HepG2 (cell line): ENCODE data around the gene YJEFN3. TPM values are rescaled to one million over a fixed set of nuclear protein-coding genes. Genes with fewer than 3 reads are reported as not detected.

ENCODE experiments used
- ATAC-seq: fragments of 200-7000 bp; cut with Tn5 transposase; 3 replicates; pipeline ENCODE4 v1.9.1; 2020; ENCODE audit warnings: mild to moderate bottlenecking, moderate library complexity
- BruUV-seq: library from RNA; stranded (reverse); fragments of 400-500 nt; replicated peaks from 2 replicates; lab custom pipeline; 2021; lab: Mats Ljungman, UMichigan
- CTCF ChIA-PET: fragments of 300-600 bp; formaldehyde crosslinking; extraction: SDS; loops from one replicate; lab custom pipeline; 2021; ENCODE audit warnings: low total read pairs, inconsistent platforms, low intra/inter-chr PET ratio; lab: Yijun Ruan, JAX
- POLR2A ChIA-PET: fragments of 350-600 bp; sonication (Branson Sonifier 250); formaldehyde crosslinking; loops from one replicate; lab custom pipeline; 2020; ENCODE audit warnings: antibody characterized with exemption, inconsistent platforms; lab: Yijun Ruan, JAX
- DNase-seq: peaks from one replicate; pipeline ENCODE4 v3.0.0-alpha.2; 2015; ENCODE audit warnings: low spot score
- FAIRE-seq: peaks from 3 replicates; lab custom pipeline; 2011; peaks lifted over from hg19 to GRCh38; lab: Jason Lieb, UNC
- H2AFZ ChIP-seq: one replicate; pipeline ENCODE4 v1.6.1; 2011; ENCODE audit warnings: low read length, inconsistent platforms
- H3K27ac ChIP-seq: fragments of 300-600 bp; 3 replicates; pipeline ENCODE4 v1.8.0; 2011; ENCODE audit warnings: mixed run types, mild to moderate bottlenecking, mixed read lengths, low read length, inconsistent platforms; ENCODE audit not compliant: insufficient read depth; ENCODE audit errors: extremely low read length
- H3K27me3 ChIP-seq, 2 experiments: fragments of 200-600 bp in 1 of 2; 2 replicates in 1 of 2; 3 replicates in 1 of 2; pipeline versions ENCODE4 v1.6.0 to v1.8.0; 2011; ENCODE audit warnings: low read length in 2 of 2, mild to moderate bottlenecking in 2 of 2, moderate library complexity in 2 of 2, inconsistent platforms in 1 of 2; ENCODE audit not compliant: insufficient read depth in 2 of 2, control insufficient read depth in 1 of 2
- H3K36me3 ChIP-seq, 2 experiments: fragments of 200-600 bp in 1 of 2; replicated peaks in 1 of 2; 2 replicates in 1 of 2; 3 replicates in 1 of 2; pipeline versions ENCODE4 v1.5.1 to v1.8.0; 2011; ENCODE audit warnings: low read length in 2 of 2, inconsistent platforms in 1 of 2; ENCODE audit not compliant: insufficient read depth in 2 of 2, control insufficient read depth in 1 of 2
- H3K4me1 ChIP-seq: 2 replicates; pipeline ENCODE4 v1.5.1; 2012; ENCODE audit warnings: low read length, inconsistent platforms; ENCODE audit not compliant: insufficient read depth
- H3K4me2 ChIP-seq: 2 replicates; pipeline ENCODE4 v1.6.0; 2011; ENCODE audit warnings: low read depth, low read length, inconsistent platforms
- H3K4me3 ChIP-seq, 3 experiments: fragments of 200-600 bp in 1 of 3; sonication (generic), shearing (Covaris generic) in 1 of 3; replicated peaks in 1 of 3; 2 replicates each; pipeline ENCODE4 v1.5.1; 2011 to 2016; ENCODE audit warnings: low read length in 3 of 3, inconsistent platforms in 2 of 3, low read depth in 2 of 3, mild to moderate bottlenecking in 2 of 3, control low read depth in 1 of 3, mixed read lengths in 1 of 3; ENCODE audit not compliant: insufficient read depth in 1 of 3
- H3K79me2 ChIP-seq: one replicate; pipeline ENCODE4 v1.6.1; 2011; ENCODE audit warnings: low read length, inconsistent platforms; ENCODE audit not compliant: insufficient read depth
- H3K9ac ChIP-seq: 2 replicates; pipeline ENCODE4 v1.6.0; 2011; ENCODE audit warnings: mild to moderate bottlenecking, low read depth, low read length, inconsistent platforms; ENCODE audit not compliant: insufficient read depth
- H3K9me3 ChIP-seq: 2 replicates; pipeline ENCODE4 v1.5.1; 2012; ENCODE audit warnings: mild to moderate bottlenecking, low read length
- H4K20me1 ChIP-seq: 2 replicates; pipeline ENCODE4 v1.6.0; 2011; ENCODE audit warnings: inconsistent platforms, mild to moderate bottlenecking, low read length, moderate library complexity; ENCODE audit not compliant: insufficient read depth
- HOXD1 ChIP-seq: sonication (generic); formaldehyde crosslinking; IDR thresholded peaks from 2 replicates; pipeline ENCODE4 v1.5.0; 2020; ENCODE audit warnings: missing genetic modification reagents
- ZNF160 ChIP-seq: sonication (generic); formaldehyde crosslinking; IDR thresholded peaks from 2 replicates; pipeline ENCODE4 v1.8.0; 2022; ENCODE audit warnings: mild to moderate bottlenecking, inconsistent platforms, missing genetic modification reagents
- ZNF775 ChIP-seq: sonication (generic); formaldehyde crosslinking; IDR thresholded peaks from 2 replicates; pipeline ENCODE4 v1.4.0; 2020; ENCODE audit warnings: missing genetic modification reagents, mild to moderate bottlenecking, moderate library complexity, borderline replicate concordance
- WGBS: methylation state at CpG from one replicate; pipeline ENCODE4 v1.1.6; 2017; ENCODE audit warnings: low lambda C conversion rate; 5-methylcytosine and 5-hydroxymethylcytosine counted together
- in situ Hi-C: cut with HindIII; loops from 2 replicates; pipeline ENCODE4 v1.10.0; 2017; ENCODE audit warnings: low pct_unique_long_range_greater_than_20kb; ENCODE audit not compliant: extremely low pct_ligation_motif_present
- intact Hi-C: fragments of 100-400 bp; cut with micrococcal nuclease; formaldehyde crosslinking; loops from one replicate; pipeline ENCODE4 v1.10.0; 2022; ENCODE audit not compliant: unreplicated experiment
- polyA plus RNA-seq, 8 experiments: library from polyadenylated mRNA; depleted of rRNA in 3 of 8; stranded (reverse) in 7 of 8; unstranded in 1 of 8; fragments of >200 nt; fragmentation: Illumina TruSeq in 4 of 8; extraction: Trizol in 4 of 8; gene quantifications; 2 replicates each; pipeline versions ENCODE4 v1.2.1 to v1.2.3, GENCODE V29; 2011 to 2016; ENCODE audit warnings: low read depth in 4 of 8, missing spikeins in 1 of 8, mixed read lengths in 1 of 8; ENCODE audit not compliant: insufficient read depth in 1 of 8
- total RNA-seq, 5 experiments: library from RNA; depleted of rRNA; stranded (reverse); fragments of >200 nt; fragmentation: Illumina TruSeq; extraction: Trizol; gene quantifications; 2 replicates each; pipeline ENCODE4 v1.2.3, GENCODE V29; 2016; ENCODE audit warnings: low read depth in 1 of 5
- TF ChIP-seq, protein P1 (sequence below): sonication (generic); formaldehyde crosslinking; conservative IDR thresholded peaks from 2 replicates; pipeline ENCODE4 v1.8.0; 2022; ENCODE audit warnings: missing genetic modification reagents
- TF ChIP-seq, protein P2 (sequence below): sonication (generic); formaldehyde crosslinking; IDR thresholded peaks from 2 replicates; pipeline ENCODE4 v1.4.0; 2020; ENCODE audit warnings: low read depth, mild to moderate bottlenecking, missing genetic modification reagents
- TF ChIP-seq, protein P3 (sequence below): sonication (generic); formaldehyde crosslinking; IDR thresholded peaks from 2 replicates; pipeline ENCODE4 v1.5.0; 2020; ENCODE audit warnings: mild to moderate bottlenecking, missing genetic modification reagents, moderate library complexity

YJEFN3 gene
- total and polyA plus RNA-seq, 2 of the 13 experiments (the other 11 are each of a cell fraction or from before 2014, with no cell fraction given), result 0.89 to 4.0 TPM

DNA sequence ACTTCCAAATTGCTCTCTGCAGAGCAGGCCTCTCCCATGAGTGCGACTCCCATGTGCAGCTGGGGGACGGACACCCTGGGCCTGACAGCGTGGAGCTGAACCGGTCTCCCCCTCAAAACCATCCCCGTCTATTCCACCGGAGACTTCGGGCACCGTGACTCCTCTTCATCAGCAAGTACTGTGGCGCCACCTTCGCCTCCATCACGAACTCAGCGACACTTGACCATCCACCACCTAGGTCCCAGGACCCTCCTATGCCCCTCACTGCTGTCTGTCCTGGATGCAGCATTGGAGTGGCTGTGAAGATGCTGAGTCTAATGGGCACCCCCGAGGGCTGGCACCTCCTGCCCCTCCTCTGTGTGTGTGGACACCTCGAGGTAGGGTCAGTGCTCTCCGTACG, 29.9 kb downstream of the YJEFN3 start:
- H3K36me3 ChIP-seq, result no peaks in the 10 kb centered on the region
- FAIRE-seq (no peak), ATAC-seq (no peak), DNase-seq (no peak)
- no peak overlapping the region for H2AFZ ChIP-seq
- no peak overlapping the region for H3K27ac ChIP-seq
- H3K4me1 ChIP-seq, result peaks cover 14% of the 10 kb centered on the region
- ChIA-PET POLR2A (no interaction called here), CTCF (no interaction called here)
- no peak overlapping the region for H3K4me2 ChIP-seq
- no peaks in the 10 kb centered on the region for H3K9me3 ChIP-seq
- H3K79me2 ChIP-seq, result no peaks in the 10 kb centered on the region
- H3K4me3 ChIP-seq, result no peak overlapping the region
- H3K27me3 ChIP-seq, result peaks cover 4 to 11% of the 10 kb centered on the region in 2 experiments; a peak in 3 of 5 replicates
- H4K20me1 ChIP-seq, result no peaks in the 10 kb centered on the region
- no peak overlapping the region for H3K9ac ChIP-seq
- WGBS, result 50% methylated on average over 12 of the region's 16 CpGs
- BruUV-seq, result no TSS peak
- TF ChIP-seq HOXD1 (CRISPR knock-in tag) (no peak), ZNF775 (CRISPR knock-in tag) (no peak), ZNF160 (CRISPR knock-in tag) (no peak)
- TF ChIP-seq, protein P1, sequence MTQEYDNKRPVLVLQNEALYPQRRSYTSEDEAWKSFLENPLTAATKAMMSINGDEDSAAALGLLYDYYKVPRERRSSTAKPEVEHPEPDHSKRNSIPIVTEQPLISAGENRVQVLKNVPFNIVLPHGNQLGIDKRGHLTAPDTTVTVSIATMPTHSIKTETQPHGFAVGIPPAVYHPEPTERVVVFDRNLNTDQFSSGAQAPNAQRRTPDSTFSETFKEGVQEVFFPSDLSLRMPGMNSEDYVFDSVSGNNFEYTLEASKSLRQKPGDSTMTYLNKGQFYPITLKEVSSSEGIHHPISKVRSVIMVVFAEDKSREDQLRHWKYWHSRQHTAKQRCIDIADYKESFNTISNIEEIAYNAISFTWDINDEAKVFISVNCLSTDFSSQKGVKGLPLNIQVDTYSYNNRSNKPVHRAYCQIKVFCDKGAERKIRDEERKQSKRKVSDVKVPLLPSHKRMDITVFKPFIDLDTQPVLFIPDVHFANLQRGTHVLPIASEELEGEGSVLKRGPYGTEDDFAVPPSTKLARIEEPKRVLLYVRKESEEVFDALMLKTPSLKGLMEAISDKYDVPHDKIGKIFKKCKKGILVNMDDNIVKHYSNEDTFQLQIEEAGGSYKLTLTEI (CRISPR knock-in tag), result no peak
- TF ChIP-seq, protein P2, sequence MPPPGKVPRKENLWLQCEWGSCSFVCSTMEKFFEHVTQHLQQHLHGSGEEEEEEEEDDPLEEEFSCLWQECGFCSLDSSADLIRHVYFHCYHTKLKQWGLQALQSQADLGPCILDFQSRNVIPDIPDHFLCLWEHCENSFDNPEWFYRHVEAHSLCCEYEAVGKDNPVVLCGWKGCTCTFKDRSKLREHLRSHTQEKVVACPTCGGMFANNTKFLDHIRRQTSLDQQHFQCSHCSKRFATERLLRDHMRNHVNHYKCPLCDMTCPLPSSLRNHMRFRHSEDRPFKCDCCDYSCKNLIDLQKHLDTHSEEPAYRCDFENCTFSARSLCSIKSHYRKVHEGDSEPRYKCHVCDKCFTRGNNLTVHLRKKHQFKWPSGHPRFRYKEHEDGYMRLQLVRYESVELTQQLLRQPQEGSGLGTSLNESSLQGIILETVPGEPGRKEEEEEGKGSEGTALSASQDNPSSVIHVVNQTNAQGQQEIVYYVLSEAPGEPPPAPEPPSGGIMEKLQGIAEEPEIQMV (CRISPR knock-in tag), result no peak
- TF ChIP-seq, protein P3, sequence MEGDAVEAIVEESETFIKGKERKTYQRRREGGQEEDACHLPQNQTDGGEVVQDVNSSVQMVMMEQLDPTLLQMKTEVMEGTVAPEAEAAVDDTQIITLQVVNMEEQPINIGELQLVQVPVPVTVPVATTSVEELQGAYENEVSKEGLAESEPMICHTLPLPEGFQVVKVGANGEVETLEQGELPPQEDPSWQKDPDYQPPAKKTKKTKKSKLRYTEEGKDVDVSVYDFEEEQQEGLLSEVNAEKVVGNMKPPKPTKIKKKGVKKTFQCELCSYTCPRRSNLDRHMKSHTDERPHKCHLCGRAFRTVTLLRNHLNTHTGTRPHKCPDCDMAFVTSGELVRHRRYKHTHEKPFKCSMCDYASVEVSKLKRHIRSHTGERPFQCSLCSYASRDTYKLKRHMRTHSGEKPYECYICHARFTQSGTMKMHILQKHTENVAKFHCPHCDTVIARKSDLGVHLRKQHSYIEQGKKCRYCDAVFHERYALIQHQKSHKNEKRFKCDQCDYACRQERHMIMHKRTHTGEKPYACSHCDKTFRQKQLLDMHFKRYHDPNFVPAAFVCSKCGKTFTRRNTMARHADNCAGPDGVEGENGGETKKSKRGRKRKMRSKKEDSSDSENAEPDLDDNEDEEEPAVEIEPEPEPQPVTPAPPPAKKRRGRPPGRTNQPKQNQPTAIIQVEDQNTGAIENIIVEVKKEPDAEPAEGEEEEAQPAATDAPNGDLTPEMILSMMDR (CRISPR knock-in tag), result no peak
- in situ Hi-C loops, result loop anchor here (25.0 kb wide), 1 partner anchor 1004 kb away; the partner anchor contains the start of gene ZNF737
- intact Hi-C loops, result no loop called here
